Central memory CD4-positive, alpha-beta T cell (primary cell): ENCODE measurements around the gene INPP5A.

Source experiments
- DNase-seq: peaks from one replicate; pipeline ENCODE4 v3.0.0; 2022

The INPP5A gene

GRCh38 chr10:132600416-132600815 is 62.8 kb downstream of the INPP5A start:
- DNase-seq, result no peak

GRCh38 chr10:132601567-132601966 is 64.0 kb downstream of the INPP5A start:
- DNase-seq, result no peak

- DNase-seq, result no peak
Observed at GRCh38 chr10:132602614-132603013, 65.0 kb downstream of the INPP5A start.

- DNase-seq, result no peak
Observed at GRCh38 chr10:132603851-132604533, 66.4 kb downstream of the INPP5A start.

GRCh38 chr10:132604686-132605085 is 67.1 kb downstream of the INPP5A start:
- no peak for DNase-seq

- DNase-seq, result no peak
Observed at GRCh38 chr10:132605390-132605789, 67.8 kb downstream of the INPP5A start.

- no peak for DNase-seq
Observed at GRCh38 chr10:132606031-132606491, 68.5 kb downstream of the INPP5A start.

- DNase-seq, result no peak
Observed at GRCh38 chr10:132606536-132607316, 69.1 kb downstream of the INPP5A start.

GRCh38 chr10:132607491-132607890 is 69.9 kb downstream of the INPP5A start:
- no peak for DNase-seq

- no peak for DNase-seq
Observed at GRCh38 chr10:132607961-132608495, 70.4 kb downstream of the INPP5A start.

GRCh38 chr10:132608511-132609195 is 71.1 kb downstream of the INPP5A start:
- DNase-seq, result no peak

GRCh38 chr10:132609211-132609610 is 71.6 kb downstream of the INPP5A start:
- DNase-seq, result no peak

GRCh38 chr10:132610071-132610701 is 72.6 kb downstream of the INPP5A start:
- DNase-seq, result no peak

GRCh38 chr10:132611026-132611910 is 73.7 kb downstream of the INPP5A start:
- DNase-seq, result no peak

- DNase-seq, result no peak
Observed at GRCh38 chr10:132611986-132612385, 74.4 kb downstream of the INPP5A start.

GRCh38 chr10:132612571-132613504 is 75.3 kb downstream of the INPP5A start:
- DNase-seq, result no peak

- no peak for DNase-seq
Observed at GRCh38 chr10:132613566-132614348, 76.2 kb downstream of the INPP5A start.

GRCh38 chr10:132614431-132615340 is 77.1 kb downstream of the INPP5A start:
- DNase-seq, result no peak
